CD8-positive, alpha-beta memory T cell (primary cell): ENCODE measurements around the gene STX3. TPM values are rescaled to one million over a fixed set of nuclear protein-coding genes. Genes with fewer than 3 reads are reported as not detected.
A peak's percentile ranks its signal among the peaks of the same experiment; 100 is the strongest.

Experiments
- CTCF ChIA-PET: fragments of 350-600 bp; sonication (Branson Sonifier 250); formaldehyde crosslinking; loops from one replicate; lab custom pipeline; 2021; ENCODE audit warnings: antibody characterized with exemption; lab: Charles Lee
- POLR2A ChIA-PET: fragments of 350-600 bp; sonication (Branson Sonifier 250); formaldehyde crosslinking; loops from one replicate; lab custom pipeline; 2021; ENCODE audit warnings: antibody characterized with exemption; lab: Charles Lee
- DNase-seq, 5 donors: peaks; one replicate each; pipeline versions ENCODE4 v3.0.0 to v3.0.0-alpha.2; 2020 to 2022; ENCODE audit warnings: mixed read lengths in 1 of 5
- H3K27ac ChIP-seq: one replicate; pipeline ENCODE4 v1.7.0; 2013; ENCODE audit warnings: low read depth, mild to moderate bottlenecking, low read length, moderate library complexity
- H3K27me3 ChIP-seq: 2 replicates; pipeline ENCODE4 v1.7.0; 2013; ENCODE audit warnings: low read length, mild to moderate bottlenecking; ENCODE audit not compliant: insufficient read depth, poor library complexity, severe bottlenecking
- H3K36me3 ChIP-seq: 2 replicates; pipeline ENCODE4 v1.7.0; 2013; ENCODE audit warnings: mild to moderate bottlenecking, low read length, moderate library complexity; ENCODE audit not compliant: insufficient read depth
- H3K4me1 ChIP-seq: 2 replicates; pipeline ENCODE4 v1.7.0; 2013; ENCODE audit warnings: mild to moderate bottlenecking, low read length, moderate library complexity; ENCODE audit not compliant: insufficient read depth
- H3K4me3 ChIP-seq: 2 replicates; pipeline ENCODE4 v1.7.0; 2013; ENCODE audit warnings: mild to moderate bottlenecking, low read length
- H3K9me3 ChIP-seq: 2 replicates; pipeline ENCODE4 v1.7.0; 2013; ENCODE audit warnings: mild to moderate bottlenecking, low read length
- H3K27ac Mint-ChIP-seq, 8 donors: one replicate each; pipeline ENCODE4 v1.8.0; 2020 to 2021; ENCODE audit warnings: mixed read lengths in 8 of 8, mild to moderate bottlenecking in 6 of 8, inconsistent platforms in 3 of 8, moderate library complexity in 3 of 8
- H3K27me3 Mint-ChIP-seq, 2 donors: one replicate each; pipeline ENCODE4 v1.8.0; 2020 to 2021; ENCODE audit warnings: mixed read lengths in 2 of 2, mild to moderate bottlenecking in 1 of 2, moderate library complexity in 1 of 2
- H3K36me3 Mint-ChIP-seq, 3 donors: one replicate each; pipeline ENCODE4 v1.8.0; 2020 to 2021; ENCODE audit warnings: mixed read lengths in 3 of 3, inconsistent platforms in 1 of 3, mild to moderate bottlenecking in 1 of 3
- H3K4me1 Mint-ChIP-seq, 3 donors: one replicate each; pipeline ENCODE4 v1.8.0; 2020 to 2021; ENCODE audit warnings: mixed read lengths in 3 of 3, inconsistent platforms in 1 of 3, mild to moderate bottlenecking in 1 of 3
- H3K4me3 Mint-ChIP-seq, 7 donors: one replicate each; pipeline ENCODE4 v1.8.0; 2020 to 2021; ENCODE audit warnings: mixed read lengths in 7 of 7, mild to moderate bottlenecking in 6 of 7, moderate library complexity in 4 of 7, inconsistent platforms in 2 of 7
- H3K9me3 Mint-ChIP-seq, 5 donors: one replicate each; pipeline ENCODE4 v1.8.0; 2020 to 2022; ENCODE audit warnings: mixed read lengths in 5 of 5, mild to moderate bottlenecking in 3 of 5, moderate library complexity in 2 of 5, inconsistent platforms in 1 of 5
- polyA plus RNA-seq: library from polyadenylated mRNA; unstranded; fragments of 300-500 nt; fragmentation: Illumina TruSeq; gene quantifications from one replicate; pipeline ENCODE4 v1.2.3, GENCODE V29; 2021
- total RNA-seq, 2 experiments: library from RNA; stranded (reverse); gene quantifications; one replicate each; pipeline ENCODE4 v1.2.3, GENCODE V29; 2021

The STX3 gene
- total and polyA plus RNA-seq, 3 experiments from 2014 or later = 5.5 to 6.8 (median 6.7) TPM

GRCh38 chr11:59760771-59761170 is 5.6 kb downstream of the STX3 start:
- ChIA-PET CTCF (no interaction called here), POLR2A (no interaction called here)
- Histone ChIP-seq H3K9me3 (no peaks in the 10 kb centered on the region), H3K4me3 (no peak overlapping the region), H3K36me3 (no peaks in the 10 kb centered on the region), H3K27me3 (no peaks in the 10 kb centered on the region), H3K27ac (no peak overlapping the region), H3K4me1 (peaks cover 13% of the 10 kb centered on the region)
- H3K27me3 Mint-ChIP-seq = peaks cover 0 to 3% of the 10 kb centered on the region in 2 donors
- peaks cover 16 to 31% (median 31%) of the 10 kb centered on the region in 3 donors for H3K4me1 Mint-ChIP-seq
- peak overlapping the region in 1 of 7 donors; percentile 40 for H3K4me3 Mint-ChIP-seq
- H3K27ac Mint-ChIP-seq = no peak overlapping the region
- H3K36me3 Mint-ChIP-seq = peaks cover 0 to 2% (median 0%) of the 10 kb centered on the region in 3 donors
- no peak for DNase-seq
- H3K9me3 Mint-ChIP-seq = no peaks in the 10 kb centered on the region

DNA sequence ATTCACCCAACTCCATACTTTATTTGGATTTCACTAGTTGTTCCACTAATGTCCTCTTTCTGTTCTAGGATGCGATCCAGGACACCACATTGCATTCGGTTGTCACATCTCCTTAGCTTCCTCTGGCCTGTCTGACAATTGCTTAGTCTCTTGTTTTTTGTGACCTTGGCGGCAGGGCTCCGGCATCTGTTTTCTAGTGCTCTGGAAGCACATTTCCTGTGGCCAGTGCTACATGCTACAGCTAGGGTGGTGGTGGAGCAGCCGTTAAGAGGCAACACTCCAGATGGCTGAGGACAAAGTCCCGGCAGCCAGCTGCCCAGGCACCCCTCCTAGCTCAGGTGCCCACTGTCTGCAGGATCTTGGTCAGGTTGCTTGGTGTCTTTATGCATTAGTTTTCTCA is 6.8 kb downstream of the STX3 start:
- H3K27me3 ChIP-seq = no peaks in the 10 kb centered on the region
- DNase-seq = no peak
- H3K27ac ChIP-seq = no peak overlapping the region
- peaks cover 0 to 2% (median 0%) of the 10 kb centered on the region in 3 donors for H3K36me3 Mint-ChIP-seq
- ChIA-PET CTCF (interaction anchor here (1.1 to 1.2 kb wide), 2 partner anchors 28 to 40 kb away, joined by 3 read pairs; no protein-coding TSS in a partner anchor), POLR2A (no interaction called here)
- H3K36me3 ChIP-seq = no peaks in the 10 kb centered on the region
- H3K27me3 Mint-ChIP-seq = peaks cover 0 to 3% of the 10 kb centered on the region in 2 donors
- no peaks in the 10 kb centered on the region for H3K9me3 ChIP-seq
- H3K4me1 Mint-ChIP-seq = peaks cover 11 to 19% (median 18%) of the 10 kb centered on the region in 3 donors
- peaks cover 13% of the 10 kb centered on the region for H3K4me1 ChIP-seq
- H3K9me3 Mint-ChIP-seq = no peaks in the 10 kb centered on the region
- peak overlapping the region in 1 of 8 donors; percentile 18 for H3K27ac Mint-ChIP-seq
- H3K4me3 Mint-ChIP-seq = no peak overlapping the region
- no peak overlapping the region for H3K4me3 ChIP-seq

DNA sequence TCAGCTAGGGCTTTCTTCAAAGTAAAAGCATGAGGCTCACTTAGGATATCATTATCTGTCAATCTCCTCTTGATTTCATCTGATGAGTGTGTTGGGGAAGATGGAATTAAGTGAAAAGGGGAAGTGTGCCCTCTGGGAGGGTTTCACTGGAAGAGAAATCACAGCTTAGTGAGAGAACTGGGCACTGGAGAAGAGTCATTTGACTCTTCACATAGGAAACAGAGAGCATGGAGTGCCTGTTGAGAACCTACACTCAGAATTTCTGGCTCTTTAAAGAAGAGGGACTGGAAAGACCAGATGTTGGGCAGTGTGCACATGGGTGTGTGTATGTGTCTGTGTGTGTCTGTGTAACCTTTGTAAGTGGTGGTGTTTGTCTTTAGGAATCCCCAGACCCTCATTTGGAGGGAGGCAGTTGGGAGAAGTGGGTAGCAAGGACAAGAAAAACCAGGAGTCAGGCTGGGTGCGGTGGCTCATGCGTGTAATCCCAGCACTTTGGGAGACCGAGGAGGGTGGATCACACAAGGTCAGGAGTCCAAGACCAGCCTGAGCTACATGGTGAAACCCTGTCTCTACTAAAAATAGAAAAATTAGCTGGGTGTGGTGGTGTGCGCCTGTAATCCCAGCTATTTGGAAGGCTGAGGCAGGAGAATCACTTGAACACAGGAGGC is 10.0 kb downstream of the STX3 start:
- H3K27ac ChIP-seq = no peak overlapping the region
- H3K27me3 ChIP-seq = no peaks in the 10 kb centered on the region
- Mint-ChIP-seq H3K4me3 (no peak overlapping the region), H3K27me3 (peaks cover 0 to 3% of the 10 kb centered on the region in 2 donors), H3K36me3 (peaks cover 0 to 2% (median 0%) of the 10 kb centered on the region in 3 donors), H3K9me3 (no peaks in the 10 kb centered on the region), H3K4me1 (peaks cover 6 to 11% (median 10%) of the 10 kb centered on the region in 3 donors), H3K27ac (no peak overlapping the region)
- peaks cover 39% of the 10 kb centered on the region for H3K4me1 ChIP-seq
- no peaks in the 10 kb centered on the region for H3K9me3 ChIP-seq
- CTCF ChIA-PET = interaction anchor here (5.2 kb wide), 1 partner anchor 10 kb away, joined by 41 read pairs; the partner anchor contains the start of gene STX3
- H3K4me3 ChIP-seq = no peak overlapping the region
- POLR2A ChIA-PET = no interaction called here
- H3K36me3 ChIP-seq = no peaks in the 10 kb centered on the region
- DNase-seq = no peak

GRCh38 chr11:59766542-59767224 is 11.5 kb downstream of the STX3 start:
- H3K4me1 Mint-ChIP-seq = peaks cover 13 to 15% (median 14%) of the 10 kb centered on the region in 3 donors
- H3K36me3 Mint-ChIP-seq = peaks cover 0 to 4% (median 0%) of the 10 kb centered on the region in 3 donors
- Histone ChIP-seq H3K27me3 (no peaks in the 10 kb centered on the region), H3K36me3 (no peaks in the 10 kb centered on the region), H3K9me3 (no peaks in the 10 kb centered on the region), H3K4me1 (peaks cover 39% of the 10 kb centered on the region), H3K27ac (no peak overlapping the region), H3K4me3 (no peak overlapping the region)
- H3K27ac Mint-ChIP-seq = peak overlapping the region in 7 of 8 donors; percentile 19 to 88 (median 52)
- peak overlapping the region in 6 of 7 donors; percentile 1 to 63 (median 56) for H3K4me3 Mint-ChIP-seq
- no peaks in the 10 kb centered on the region for H3K9me3 Mint-ChIP-seq
- ChIA-PET POLR2A (interaction anchor here (1.5 kb wide), 1 partner anchor 97 kb away, joined by 3 read pairs; the partner anchor contains the start of gene PATL1), CTCF (interaction anchor here (0.9 to 5.2 kb wide), 4 partner anchors 10 to 44 kb away, joined by 3 to 41 read pairs (median 4); partner anchors contain the start of genes MRPL16 and STX3)
- peaks cover 0 to 4% of the 10 kb centered on the region in 2 donors for H3K27me3 Mint-ChIP-seq
- no peak for DNase-seq

- peaks cover 0 to 4% of the 10 kb centered on the region in 2 donors for H3K27me3 Mint-ChIP-seq
- H3K4me1 Mint-ChIP-seq = peaks cover 14 to 19% (median 18%) of the 10 kb centered on the region in 3 donors
- CTCF ChIA-PET = interaction anchor here (0.9 to 5.2 kb wide), 4 partner anchors 9 to 43 kb away, joined by 3 to 41 read pairs (median 4); partner anchors contain the start of genes MRPL16 and STX3
- no peaks in the 10 kb centered on the region for H3K9me3 ChIP-seq
- POLR2A ChIA-PET = interaction anchor here (0.6 to 1.5 kb wide), 2 partner anchors 30 to 98 kb away, joined by 3 read pairs; partner anchors contain the start of gene PATL1
- H3K36me3 Mint-ChIP-seq = peaks cover 0 to 4% (median 0%) of the 10 kb centered on the region in 3 donors
- no peaks in the 10 kb centered on the region for H3K9me3 Mint-ChIP-seq
- peak overlapping the region in 6 of 7 donors; percentile 1 to 63 (median 56) for H3K4me3 Mint-ChIP-seq
- no peaks in the 10 kb centered on the region for H3K36me3 ChIP-seq
- peak overlapping the region in 7 of 8 donors; percentile 19 to 88 (median 52) for H3K27ac Mint-ChIP-seq
- no peak overlapping the region for H3K27ac ChIP-seq
- H3K4me1 ChIP-seq = peaks cover 44% of the 10 kb centered on the region
- DNase-seq = peak in 2 of 5 donors; percentile 12 to 37
- no peaks in the 10 kb centered on the region for H3K27me3 ChIP-seq
- H3K4me3 ChIP-seq = no peak overlapping the region
Measured at GRCh38 chr11:59767225-59767611, 12.0 kb downstream of the STX3 start.

- no peak overlapping the region for H3K4me3 Mint-ChIP-seq
- Histone ChIP-seq H3K27me3 (no peaks in the 10 kb centered on the region), H3K4me1 (peaks cover 57% of the 10 kb centered on the region), H3K36me3 (no peaks in the 10 kb centered on the region), H3K9me3 (no peaks in the 10 kb centered on the region), H3K4me3 (no peak overlapping the region), H3K27ac (no peak overlapping the region)
- peaks cover 18 to 32% (median 21%) of the 10 kb centered on the region in 3 donors for H3K4me1 Mint-ChIP-seq
- no peak overlapping the region for H3K27ac Mint-ChIP-seq
- H3K9me3 Mint-ChIP-seq = no peaks in the 10 kb centered on the region
- ChIA-PET POLR2A (no interaction called here), CTCF (interaction anchor here (5.2 kb wide), 1 partner anchor 14 kb away, joined by 41 read pairs; the partner anchor contains the start of gene STX3)
- H3K36me3 Mint-ChIP-seq = peaks cover 0 to 8% (median 4%) of the 10 kb centered on the region in 3 donors
- H3K27me3 Mint-ChIP-seq = peaks cover 2 to 4% of the 10 kb centered on the region in 2 donors
- DNase-seq = no peak
Measured at GRCh38 chr11:59769111-59769510, 13.9 kb downstream of the STX3 start.

GRCh38 chr11:59769828-59770227 is 14.7 kb downstream of the STX3 start:
- DNase-seq = no peak
- Histone ChIP-seq H3K27ac (no peak overlapping the region), H3K27me3 (no peaks in the 10 kb centered on the region), H3K9me3 (no peaks in the 10 kb centered on the region), H3K4me1 (peaks cover 57% of the 10 kb centered on the region), H3K4me3 (no peak overlapping the region), H3K36me3 (no peaks in the 10 kb centered on the region)
- H3K9me3 Mint-ChIP-seq = no peaks in the 10 kb centered on the region
- H3K4me1 Mint-ChIP-seq = peaks cover 16 to 27% (median 21%) of the 10 kb centered on the region in 3 donors
- H3K36me3 Mint-ChIP-seq = peaks cover 0 to 12% (median 4%) of the 10 kb centered on the region in 3 donors
- POLR2A ChIA-PET = interaction anchor here (0.7 kb wide), 1 partner anchor 236 kb away, joined by 5 read pairs; no protein-coding TSS in a partner anchor
- no peak overlapping the region for H3K27ac Mint-ChIP-seq
- H3K4me3 Mint-ChIP-seq = no peak overlapping the region
- CTCF ChIA-PET = no interaction called here
- H3K27me3 Mint-ChIP-seq = peaks cover 2 to 4% of the 10 kb centered on the region in 2 donors
